HG02938 (cell line): ENCODE results near the gene RFX7.
A peak's percentile ranks its signal among the peaks of the same experiment; 100 is the strongest.
"Not testable (repeated sequence)": the region's sequence is repeated elsewhere in the genome, so short reads cannot be mapped to it uniquely, and the experiment has no call there.

Source experiments
- ATAC-seq: cut with Tn5 transposase; IDR thresholded peaks from one replicate; pipeline ENCODE4 v1.9.1; 2021; ENCODE audit warnings: mild to moderate bottlenecking, moderate library complexity; ENCODE audit not compliant: unreplicated experiment

The RFX7 gene

DNA sequence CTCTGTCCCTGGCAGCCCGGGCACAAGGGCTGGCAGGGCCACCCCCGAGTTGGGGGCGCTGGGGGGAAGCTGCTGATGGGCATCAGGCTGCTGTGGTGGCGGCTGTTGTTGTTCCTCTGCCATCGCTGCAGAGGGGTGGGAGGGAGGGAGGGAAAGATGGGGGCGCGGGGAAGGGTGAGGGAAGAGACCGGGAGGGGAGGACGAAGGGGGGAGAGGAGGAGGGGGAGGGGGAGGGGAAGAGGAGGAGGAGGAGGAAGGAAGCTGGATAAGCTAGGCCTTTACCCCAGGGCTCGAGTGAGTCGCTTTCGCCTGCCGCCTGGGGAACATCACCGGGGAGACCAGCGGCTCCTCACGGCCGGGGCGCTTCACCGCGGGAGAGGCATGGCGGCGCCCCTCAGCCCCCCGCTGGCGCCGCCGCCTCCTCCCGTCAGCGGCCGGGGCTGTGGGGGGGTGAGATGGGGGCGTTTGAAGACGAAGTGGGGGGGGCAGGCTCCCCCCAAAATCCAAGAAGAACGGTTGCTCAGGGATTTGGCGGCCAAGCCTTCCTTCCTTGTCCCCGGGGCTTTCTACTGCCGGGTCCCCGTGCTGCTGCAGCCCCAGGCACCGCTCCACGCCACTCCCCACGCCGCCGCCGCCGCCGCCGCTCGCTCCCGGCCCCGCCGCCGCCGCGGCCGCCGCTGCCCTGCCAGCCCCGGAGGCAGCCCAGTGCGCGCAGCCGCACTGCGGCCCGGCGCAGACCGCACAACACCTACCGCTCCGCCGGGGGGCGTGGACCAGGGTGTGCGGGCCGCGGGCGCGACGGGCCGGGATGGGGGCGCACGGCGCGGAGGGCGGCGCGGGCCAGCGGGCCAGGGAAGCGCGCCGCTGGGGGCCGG, at the start of gene RFX7:
Gene RFX7, minus strand, starts transcription at position 717 of the 875 bp plus-strand sequence. Its CDS starts 594 bp downstream, at position 123.
- ATAC-seq: no peak

DNA sequence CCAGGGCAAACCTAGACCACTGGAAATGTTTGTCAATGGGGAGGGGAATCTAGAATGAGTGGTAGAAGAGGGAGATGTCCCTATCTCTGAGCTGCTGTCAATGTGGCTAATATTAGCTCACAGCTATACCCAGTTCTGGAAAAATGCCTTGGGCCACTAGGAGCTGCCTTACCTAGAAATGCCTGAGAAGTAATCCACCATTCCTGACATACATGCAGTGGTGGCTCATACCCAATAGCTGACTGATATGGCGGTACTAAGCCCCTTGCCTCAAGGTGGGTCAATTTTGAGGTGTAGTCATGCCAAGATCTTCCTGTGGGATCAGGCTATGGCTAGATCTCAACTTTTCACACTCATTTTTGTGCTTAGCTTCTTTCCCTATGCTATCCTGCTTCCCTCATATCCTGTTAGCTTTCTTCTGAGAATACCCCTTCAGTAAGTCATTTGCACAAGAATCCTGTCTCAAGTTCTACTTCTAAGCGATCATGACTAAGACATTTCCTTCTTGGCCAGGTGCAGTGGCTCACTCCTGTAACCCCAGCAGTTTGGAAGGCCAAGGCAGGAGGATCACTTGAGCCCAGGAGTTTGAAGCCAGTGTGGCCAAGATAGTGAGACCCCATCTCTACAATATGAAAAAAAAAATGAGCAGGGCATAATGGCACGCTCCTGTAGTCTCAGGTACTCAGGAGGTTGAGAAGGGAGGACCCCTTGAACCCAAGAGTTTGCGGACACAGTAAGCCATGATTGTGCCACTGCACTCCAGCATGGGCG, 49.1 kb upstream of the RFX7 start:
- no peak for ATAC-seq

DNA sequence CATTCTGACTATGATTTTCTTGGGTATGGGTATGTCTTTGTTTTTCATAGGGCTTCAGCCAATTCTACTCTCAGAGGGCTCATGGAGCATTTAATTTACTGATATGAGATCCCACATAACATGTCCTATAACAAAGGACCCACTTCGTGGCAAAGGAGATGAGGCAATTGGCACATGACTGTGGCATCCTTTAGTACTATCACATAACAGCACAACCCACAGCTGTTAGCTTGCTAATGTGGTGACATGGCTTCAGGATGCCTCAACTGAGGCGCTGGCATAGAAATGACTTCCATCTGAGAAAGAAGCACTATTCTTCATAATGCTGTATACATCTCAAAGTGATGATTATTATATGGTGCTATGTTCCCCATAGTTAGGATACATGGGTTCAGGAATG, 48.1 kb upstream of the RFX7 start:
- no peak for ATAC-seq

DNA sequence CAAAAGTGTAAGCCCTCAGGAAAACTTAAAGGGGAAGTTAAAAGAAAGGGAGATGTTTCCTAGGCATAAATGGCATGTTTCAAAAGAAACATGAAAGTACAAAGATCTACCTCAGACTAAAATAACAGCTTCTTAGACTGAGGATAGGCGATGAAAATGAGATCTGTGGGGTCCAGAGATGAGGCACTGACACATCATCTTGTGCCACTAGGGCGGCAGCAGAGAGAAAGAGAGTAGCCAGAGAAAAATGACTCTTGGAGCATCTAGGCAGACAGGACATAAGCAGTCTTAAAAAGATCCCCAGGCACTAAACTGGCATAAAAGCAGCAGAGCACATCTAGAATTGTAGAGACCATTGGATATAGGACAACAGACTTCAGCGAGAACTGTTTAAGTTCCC, 42.5 kb upstream of the RFX7 start:
- no peak for ATAC-seq

DNA sequence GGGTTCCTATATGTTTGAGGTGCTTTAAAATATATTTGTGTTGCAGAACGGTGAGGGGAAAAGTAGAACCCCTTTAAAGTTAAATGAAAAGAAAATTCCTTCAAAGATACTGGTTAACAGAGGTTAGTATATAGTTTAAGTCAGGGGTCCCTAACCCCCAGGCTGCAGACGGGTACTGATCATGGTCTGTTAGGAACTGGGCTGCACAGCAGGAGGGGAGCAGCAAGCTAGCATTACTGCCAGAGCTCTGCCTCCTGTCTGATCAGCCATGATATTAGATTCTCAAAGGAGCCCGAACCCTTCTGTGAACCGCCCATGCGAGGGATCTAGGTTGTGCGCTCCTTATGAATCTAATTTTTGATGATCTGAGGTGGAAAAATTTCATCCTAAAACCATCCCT, 37.5 kb upstream of the RFX7 start:
- no peak for ATAC-seq

DNA sequence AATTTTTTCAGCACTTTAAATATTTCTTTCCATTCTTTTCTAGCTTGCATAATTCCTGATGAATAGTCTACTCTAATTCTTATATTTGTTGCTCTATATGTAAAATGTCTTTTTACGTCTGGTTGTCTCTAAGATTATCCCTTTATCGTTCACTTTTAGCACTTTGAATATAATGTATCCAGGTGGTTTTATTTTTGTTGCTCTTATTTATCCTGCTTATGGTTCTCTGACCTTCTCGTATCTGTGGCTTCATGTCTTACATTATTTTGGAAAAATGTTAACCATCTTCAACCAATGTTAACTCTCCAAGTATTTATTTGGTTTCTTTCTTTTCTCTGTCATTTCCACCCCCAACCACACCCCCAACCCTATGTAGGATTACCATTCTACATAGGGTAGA, 30.0 kb upstream of the RFX7 start:
- ATAC-seq: no peak

DNA sequence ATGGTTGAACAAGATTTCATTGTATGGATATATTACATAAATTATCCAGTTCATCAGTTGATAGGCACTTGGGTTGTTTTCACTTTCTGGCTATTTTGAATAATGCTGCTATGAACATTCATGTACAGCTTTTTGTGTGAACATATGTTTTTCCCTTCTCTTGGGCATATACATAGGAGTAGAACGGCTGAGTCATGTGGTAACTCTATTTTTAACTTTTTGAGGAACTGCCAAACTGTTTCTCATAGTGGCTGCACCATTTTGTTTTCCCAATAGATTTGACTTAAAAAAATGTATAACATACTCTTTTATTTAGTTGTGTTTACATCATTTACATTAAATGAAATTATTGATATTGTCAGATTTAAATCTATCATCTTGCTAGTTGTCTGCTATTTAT, 28.8 kb upstream of the RFX7 start:
- no peak for ATAC-seq

DNA sequence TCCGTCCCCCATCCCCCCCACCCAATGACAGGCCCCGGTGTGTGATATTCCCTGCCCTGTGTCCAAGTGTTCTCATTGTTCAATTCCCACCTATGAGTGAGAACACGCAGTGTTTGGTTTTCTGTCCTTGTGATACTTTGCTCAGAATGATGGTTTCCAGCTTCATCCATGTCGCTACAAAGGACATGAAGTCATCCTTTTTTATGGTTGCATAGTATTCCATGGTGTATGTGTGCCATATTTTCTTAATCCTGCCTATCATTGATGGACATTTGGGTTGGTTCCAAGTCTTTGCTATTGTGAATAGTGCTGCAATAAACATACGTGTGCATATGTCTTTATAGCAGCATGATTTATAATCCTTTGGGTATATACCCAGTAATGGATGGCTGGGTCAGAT, 22.8 kb upstream of the RFX7 start:
- not testable (repeated sequence) for ATAC-seq

DNA sequence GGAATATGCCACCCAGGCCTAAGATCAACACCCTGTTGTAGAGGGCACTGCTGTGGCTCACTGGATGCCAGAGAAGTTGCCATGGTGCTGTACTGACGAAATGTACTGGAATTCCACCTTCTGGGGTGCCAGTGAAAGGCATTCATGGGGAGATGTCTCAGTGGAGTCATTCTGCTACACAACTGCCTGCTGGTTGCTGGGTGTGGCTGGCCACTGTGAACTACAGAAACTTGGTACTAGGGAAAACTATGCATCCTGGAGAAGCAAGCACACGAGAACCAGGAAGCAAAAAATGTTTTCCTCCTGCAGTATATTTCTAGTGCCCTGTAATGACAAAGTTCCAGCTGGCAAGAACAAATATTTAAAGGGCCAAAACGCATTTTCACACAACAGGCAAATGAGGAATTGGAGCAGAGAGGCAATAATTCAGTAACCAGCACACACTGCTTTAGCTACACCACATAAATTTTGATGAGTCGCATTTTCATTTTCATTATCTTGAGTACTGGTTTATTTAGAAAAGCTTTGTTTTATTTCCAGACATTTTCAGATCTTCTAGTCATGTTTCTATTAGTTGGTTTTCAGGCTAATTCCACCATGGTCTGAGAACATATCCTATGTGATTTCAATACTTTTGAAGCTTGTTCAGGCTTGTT, 18.3 kb upstream of the RFX7 start:
- ATAC-seq: no peak

DNA sequence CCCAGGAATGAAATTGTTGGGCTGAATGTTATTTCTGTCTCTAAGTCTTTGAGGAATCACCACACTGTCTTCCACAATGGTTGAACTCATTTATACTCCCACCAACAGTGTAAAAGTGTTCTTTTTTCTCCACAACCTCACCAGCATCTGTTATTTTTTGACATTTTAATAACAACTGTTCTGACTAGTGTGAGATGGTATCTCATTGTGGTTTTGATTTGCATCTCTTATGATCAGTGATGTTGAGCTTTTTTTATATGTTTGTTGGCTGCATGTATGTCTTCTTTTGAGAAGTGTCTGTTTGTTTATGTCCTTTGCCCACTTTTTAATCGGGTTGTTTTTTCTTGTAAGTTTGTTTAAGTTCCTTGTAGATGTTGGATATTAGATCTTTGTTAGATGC, 13.6 kb upstream of the RFX7 start:
- not testable (repeated sequence) for ATAC-seq

DNA sequence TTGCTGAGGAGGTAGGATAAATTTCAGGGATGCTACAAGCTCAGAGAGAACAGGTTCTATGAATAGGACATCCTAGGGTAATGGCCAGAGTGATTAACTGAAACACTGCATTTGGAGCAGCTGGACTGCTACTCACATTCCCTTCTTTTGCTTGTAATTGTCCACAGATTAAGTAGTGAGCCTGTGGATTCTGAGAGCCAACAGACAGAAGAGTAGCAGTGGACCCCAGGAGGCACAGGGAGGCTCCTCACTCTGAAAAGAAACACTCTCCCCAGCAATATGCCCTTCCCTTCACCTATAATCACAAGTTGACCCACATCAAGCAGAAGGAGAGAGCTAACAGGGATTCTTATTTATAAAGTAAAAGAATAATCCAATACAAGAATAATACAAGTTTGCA, 10.6 kb upstream of the RFX7 start:
- no peak for ATAC-seq

DNA sequence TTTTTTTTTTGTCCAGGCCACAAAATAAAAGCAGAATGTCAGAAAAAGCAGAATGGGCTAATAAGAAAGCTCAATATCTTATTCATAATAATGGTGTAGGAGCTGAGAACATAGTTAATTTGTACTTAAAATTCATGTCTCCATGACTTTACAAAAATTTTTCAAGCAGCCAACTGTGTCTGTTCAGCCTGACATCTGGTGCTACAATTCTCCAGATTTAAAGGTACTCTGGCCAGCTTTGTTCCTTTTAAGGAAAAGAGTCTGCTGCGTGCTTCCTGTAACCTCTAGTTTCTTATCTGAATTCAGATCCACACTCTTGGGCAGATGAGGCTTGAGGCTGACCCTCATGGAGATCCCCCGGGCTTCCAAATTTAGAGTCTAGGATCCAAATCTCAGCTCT, 8.7 kb upstream of the RFX7 start:
- no peak for ATAC-seq

DNA sequence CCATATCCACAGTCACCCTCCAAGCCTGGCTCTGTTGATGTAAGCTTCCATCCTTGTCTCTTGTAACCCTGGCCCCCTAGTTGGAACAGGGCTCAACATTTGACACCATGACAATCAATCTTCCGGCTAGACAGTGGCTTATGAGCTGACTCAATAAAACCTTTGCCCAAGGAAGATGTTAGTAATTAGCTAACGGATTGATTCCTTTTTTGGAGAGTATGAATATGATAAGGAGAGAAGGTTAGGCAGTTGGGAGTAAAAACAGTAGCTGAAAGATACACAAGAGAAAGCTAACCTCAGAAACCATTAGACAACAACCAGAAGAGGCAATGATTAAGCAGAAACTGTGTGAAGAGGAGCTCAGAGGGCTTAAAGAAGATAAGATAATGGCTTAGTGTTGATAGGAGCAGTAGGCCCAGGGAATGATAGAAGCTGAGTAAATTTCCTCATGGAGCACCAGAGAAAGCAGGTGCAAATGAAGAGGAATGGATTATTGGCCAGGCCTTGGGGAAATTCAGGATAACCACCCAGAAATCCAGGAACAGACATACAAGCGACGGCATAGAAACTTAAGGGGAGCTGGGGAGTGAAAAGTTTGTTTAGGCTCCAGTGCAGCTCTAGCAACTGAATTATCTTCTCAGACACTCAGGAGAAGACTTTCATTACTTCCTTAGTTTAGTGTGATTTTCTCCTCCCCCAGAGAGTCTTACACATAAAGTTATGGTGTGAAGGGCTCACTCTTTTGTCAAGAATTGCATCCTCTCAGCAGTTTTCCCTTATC, 7.8 kb upstream of the RFX7 start:
- ATAC-seq: no peak

DNA sequence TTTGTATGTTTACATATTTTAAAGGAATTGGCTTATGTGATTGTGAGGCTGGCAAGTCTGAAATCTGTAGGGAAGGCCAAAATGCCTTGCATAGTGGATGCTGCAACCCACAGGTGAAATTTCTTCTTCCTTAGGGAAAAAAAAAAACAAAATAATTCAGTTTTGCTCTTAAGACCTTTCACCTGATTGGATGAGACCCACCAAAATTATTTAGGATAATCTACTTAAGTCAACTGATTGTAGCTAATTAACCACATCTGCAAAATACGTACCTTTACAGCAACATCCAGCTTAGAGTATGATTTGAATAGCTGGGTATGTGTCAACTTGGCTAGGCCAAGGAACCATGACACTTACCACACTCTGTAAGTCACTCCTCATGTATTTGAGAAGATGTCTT, 6.9 kb upstream of the RFX7 start:
- ATAC-seq: no peak

DNA sequence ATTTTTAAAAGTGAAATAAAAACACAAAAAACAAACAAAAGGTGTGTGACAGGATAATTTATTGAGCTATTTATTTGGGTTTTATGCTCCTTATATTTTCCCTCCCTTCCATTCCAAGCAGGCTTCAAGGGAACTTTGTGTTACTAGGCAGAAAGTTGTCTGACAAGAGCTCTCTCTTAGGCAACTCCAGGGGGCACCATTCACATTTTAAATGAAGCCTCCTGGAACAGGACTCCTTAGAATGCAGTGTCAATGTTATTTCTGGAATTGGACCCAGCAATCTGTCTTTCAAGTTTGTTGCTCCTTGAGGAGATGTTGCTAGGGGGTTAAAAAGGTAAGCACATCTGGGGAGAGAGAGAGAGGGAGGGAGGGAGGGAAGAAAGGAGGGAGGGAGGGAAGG, 5.4 kb upstream of the RFX7 start:
- no peak for ATAC-seq

DNA sequence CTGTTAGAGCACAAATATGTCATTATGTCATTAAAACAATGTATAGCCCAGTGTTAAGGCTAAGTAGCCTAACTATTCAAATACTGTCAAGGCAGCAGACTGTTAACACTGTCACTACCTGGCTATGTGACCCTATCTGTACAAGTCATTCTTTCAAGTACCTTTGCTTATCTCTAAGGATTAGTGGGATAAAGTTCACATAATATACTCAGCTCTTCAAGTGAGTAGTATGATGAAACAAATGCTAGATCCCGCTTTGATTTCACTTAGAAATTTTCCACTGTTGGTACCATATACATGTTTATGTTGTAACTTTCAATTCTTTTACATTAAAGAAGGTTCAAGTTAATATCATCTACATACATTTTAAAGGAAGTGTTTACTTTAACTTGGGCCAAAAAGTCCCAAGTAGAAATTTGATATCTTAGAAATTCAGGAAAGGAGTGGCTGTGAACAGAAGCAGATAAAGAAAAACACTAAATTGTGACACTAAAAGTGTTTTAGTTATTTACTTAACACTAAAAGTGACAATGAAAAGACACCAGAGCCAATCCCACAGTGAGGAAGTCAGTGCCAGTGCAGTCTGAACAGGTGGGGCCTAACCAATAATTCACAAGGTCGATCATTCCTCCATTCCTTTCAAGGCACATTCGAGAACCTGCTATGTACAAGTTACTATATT, 4.8 kb upstream of the RFX7 start:
- ATAC-seq: no peak

DNA sequence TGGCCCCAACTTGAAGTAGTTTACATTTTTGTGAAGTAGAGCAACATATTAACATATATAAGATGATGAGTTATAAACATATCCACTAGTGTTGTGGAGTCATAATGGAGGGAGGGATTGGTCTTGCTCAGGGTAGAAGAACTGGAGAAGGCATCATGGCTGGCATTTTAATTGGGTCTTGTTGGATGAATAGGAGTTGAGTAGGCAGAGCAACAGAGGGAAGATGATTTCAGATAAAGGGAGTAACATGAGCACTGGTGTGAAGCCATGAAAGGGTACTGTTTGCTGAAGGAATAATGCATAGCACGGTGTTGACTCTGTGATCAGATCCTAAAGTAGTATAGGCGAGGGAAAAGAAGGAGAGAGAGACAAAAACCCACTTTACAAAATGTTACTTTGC, 3.6 kb upstream of the RFX7 start:
- ATAC-seq: no peak

DNA sequence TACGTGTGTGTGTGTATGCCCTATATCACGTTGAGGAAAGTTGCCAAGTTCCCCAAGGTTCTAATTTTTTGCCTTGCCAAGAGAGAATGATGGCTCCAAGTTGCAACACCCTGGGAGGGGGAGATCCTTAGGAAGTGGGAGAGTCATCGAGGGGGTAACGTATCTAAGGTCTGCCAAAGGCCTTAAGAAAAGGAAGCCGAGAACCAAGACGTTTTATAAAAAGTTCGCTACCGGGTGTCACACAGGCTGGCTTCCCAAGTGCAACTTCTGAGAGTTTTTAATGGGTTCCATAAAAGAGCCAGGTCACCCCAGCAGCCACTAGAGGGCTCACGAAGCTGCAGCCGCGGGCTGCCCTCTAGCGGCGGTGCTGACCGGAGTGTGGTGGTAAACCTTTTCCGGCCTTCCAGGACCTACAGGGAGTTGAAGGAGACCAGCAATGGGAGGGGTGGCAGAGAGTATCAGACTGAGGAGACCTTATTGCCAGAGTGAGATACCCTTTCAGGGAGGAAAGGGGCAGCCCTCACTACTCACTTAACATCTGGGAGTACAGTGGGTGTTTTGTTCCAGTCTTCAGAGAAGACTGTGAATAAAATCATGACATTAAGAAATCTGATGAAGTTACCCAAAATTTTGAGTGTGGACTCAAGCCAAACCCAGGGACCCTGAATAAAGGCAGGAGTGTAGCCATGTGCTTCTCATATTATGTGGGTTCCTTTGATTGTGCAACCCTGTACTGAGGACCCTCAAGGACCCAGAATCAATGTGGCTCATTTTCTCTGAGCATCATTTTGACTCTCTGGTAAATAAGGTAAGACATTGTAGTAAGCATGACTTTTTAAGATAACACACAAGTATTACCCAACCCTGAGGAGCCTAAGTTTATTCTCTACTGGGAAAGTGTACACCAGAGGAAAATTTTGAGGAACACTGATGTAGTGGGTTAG, 2.5 kb upstream of the RFX7 start:
- peak; percentile 59 for ATAC-seq
